Measurements from ENCODE around the gene EFNA3. TPM values are rescaled to one million over a fixed set of nuclear protein-coding genes. Genes with fewer than 3 reads are reported as not detected.
A peak's percentile ranks its signal among the peaks of the same experiment; 100 is the strongest.

EFNA3 gene
- total RNA-seq, 1 experiment from 2014 or later: 5.1 TPM

DNA sequence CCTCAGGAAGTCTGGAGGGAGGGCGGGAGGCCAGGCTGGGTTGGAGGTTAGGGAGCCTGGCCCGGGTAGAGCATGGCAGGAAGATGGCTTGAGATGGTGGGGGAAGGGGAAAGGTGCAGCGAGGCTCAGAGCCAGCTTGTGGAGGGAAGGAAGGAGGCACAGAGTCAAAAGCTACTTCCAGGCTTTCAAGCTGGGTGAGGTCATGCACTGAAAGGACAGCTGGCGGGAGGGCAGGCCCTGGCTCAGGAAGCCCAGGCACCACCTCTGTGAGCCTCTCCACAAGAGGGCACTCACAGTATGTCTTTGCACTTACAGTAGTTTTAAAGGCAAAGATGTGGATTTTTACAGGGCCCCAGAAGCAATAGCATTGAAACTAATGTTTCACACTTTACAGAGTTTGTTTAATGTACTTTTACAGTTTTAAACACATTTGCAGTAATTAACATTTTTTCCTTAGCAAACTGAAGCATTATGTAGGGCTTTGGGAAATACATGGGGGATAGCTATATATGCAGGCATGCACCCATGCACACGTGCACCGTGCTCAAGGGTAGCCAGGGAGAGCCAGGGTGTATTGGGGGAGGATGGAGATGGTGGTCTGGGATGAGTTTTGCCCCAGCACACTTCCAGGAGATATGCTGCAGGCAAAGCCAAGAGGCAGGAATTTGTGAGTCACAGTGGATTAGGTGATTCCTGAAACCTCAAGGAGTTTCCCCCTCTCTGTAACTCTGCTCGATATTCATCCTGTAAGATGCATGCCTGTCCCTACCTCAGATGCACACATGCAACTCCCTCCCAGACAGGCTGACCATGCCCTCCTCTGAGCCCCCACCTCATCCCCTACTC, 33.6 kb upstream of the EFNA3 start:
- in situ Hi-C loops (cut with HindIII; ENCODE audit: low sequenced_read_pairs): no loop called here
- DNase-seq (ENCODE audit: low spot score): peak; percentile 71

DNA sequence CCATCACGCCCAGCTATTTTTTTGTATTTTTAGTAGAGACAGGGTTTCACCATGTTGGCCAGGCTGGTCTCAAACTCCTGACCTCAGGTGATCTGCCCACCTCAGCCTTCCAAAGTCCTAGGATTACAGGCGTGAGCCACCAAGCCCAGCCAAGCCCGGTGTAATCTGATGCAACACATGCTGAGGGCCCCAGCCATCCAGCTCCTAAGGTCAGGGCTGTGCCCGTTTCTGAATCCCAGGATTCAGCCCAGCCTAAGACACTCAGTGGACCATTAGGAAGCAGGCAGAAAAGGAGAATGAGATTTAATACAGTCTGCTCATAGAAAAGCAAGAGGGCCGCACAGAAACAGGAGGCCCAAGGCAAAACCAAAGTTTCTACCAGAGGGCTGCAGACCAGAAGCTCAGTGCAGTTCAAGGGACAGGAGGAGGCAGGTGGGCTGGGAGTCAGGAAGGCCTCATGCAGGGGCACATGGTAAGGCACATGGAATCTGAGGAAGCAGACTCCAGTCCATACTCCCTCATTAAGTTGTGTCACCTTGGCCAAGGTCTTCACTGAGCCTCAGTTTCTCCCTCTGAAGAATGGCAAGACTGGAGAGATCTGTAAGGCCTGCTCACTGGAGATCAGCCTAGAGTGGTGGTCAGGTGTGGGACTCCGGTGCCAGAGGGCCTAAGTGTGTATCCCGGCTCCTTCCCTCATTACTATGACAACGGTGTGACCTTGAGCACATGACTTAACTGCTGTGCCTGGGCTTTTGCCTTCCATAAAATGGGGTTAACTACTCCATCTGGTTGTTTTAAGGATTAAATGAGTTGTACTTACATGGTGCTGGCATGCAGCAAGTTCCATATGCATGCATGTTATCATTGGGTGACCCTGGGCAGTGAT, 29.9 kb upstream of the EFNA3 start:
- in situ Hi-C loops (cut with HindIII; ENCODE audit: low sequenced_read_pairs): no loop called here
- DNase-seq (ENCODE audit: low spot score): no peak

DNA sequence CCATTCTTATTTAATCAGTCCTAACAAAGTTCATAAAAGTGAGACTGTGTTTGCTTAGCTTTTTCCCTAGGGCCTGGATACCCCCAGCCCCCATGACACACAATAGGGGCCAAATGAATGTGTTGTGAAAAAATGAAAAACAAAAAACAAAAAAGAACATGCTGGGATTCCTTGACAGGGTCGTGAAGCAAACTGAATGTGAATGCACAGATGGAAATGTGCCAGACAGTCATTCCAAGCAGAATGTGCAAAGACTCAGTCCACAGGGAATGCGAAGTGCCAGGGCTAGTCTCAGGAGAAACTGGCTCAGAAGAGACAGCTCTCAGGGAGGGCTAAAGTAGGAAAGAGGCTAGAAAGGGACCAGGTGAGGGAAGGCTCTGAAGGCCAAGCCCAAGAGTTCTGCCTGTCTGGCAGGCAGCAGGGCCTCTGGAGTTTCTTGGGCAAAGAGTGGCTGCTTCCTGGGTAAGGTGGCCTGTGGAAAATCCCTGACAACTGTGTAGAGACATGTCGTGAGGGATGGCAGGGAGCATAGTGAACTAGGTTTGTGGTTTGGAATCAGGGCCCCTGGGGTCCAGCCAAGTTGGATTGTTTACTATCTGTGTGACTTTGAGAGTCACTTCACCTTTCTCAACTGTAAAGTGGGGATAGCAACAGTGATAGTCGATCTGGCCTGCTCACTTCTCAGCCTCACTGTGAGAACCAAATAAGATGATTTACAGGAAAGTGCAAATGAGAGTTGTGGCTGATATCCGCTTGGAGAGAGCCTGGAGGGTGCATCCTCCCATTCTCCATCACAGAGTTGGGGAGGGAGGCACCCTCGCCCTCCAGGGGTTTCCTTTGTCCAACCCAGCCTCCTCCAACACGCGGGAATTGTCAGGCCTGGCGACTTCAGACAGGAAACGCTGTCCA, 28.7 kb upstream of the EFNA3 start:
- DNase-seq (ENCODE audit: low spot score): no peak
- in situ Hi-C loops (cut with HindIII; ENCODE audit: low sequenced_read_pairs): no loop called here

GRCh38 chr1:155050560-155051341, 27.9 kb upstream of the EFNA3 start, which contains the start of gene ADAM15:
Gene ADAM15 (plus strand): TSS chr1:155051316. CDS start chr1:155051387, 71 bp downstream.
- peak; percentile 71 for DNase-seq (ENCODE audit: low spot score)
- in situ Hi-C loops (cut with HindIII; ENCODE audit: low sequenced_read_pairs): no loop called here

DNA sequence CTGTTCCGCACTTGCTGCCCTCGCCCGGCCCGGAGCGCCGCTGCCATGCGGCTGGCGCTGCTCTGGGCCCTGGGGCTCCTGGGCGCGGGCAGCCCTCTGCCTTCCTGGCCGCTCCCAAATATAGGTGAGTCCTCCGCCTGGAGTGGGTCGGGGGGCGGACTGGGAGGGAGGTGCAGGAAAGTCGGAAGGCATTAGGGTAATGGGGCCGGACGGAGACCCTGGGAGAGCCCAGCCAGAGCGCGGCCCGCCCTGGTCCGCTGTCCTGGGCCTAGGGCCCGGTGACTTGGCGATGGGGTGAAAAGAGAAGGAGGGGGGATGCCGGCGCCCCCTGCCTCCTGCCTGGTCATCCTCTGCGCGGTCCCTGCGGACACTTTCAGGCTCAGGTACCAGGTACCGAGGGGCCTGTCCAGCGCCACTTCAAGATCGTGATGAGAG, 27.3 kb upstream of the EFNA3 start:
- no peak for DNase-seq (ENCODE audit: low spot score)
- in situ Hi-C loops (cut with HindIII; ENCODE audit: low sequenced_read_pairs): no loop called here

DNA sequence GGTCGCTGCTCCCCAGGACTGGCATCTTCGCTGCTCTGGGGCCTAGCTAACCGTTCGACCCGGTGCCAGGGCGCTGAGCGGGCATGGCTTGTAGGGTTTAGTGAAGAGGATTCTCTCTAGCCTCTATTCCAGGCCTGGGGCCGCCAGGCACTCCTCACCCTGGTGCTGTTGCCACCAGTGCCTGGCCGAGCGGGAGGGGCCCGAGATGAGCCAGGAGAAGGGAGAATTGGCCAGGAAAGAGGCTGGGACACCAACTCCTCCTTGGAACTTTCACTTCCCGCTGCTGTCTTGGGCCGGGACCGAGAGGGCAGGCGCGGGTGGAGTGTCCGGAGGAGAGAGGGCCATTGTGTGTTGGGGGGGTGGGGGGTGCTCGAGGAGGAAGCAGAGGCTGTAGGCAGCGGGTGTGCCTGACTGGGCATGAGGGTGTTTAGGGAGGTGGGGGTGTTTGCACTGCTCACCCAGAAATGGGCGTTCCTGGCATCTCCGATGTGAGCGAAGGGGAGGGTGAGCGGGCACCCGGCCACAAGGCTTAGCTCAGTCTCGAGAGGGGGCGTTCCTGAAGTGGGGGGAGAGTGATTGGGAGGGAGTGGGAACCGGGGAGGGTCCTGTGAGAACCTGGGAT, 26.7 kb upstream of the EFNA3 start:
- DNase-seq (ENCODE audit: low spot score): peak; percentile 56
- in situ Hi-C loops (cut with HindIII; ENCODE audit: low sequenced_read_pairs): no loop called here

GRCh38 chr1:155052439-155053395, 25.9 kb upstream of the EFNA3 start:
- no peak for DNase-seq (ENCODE audit: low spot score)

GRCh38 chr1:155053531-155054105, 25.0 kb upstream of the EFNA3 start:
- no peak for DNase-seq (ENCODE audit: low spot score)
- in situ Hi-C loops (cut with HindIII; ENCODE audit: low sequenced_read_pairs): no loop called here

More at GRCh38 chr1:155052439-155053395, 25.9 kb upstream of the EFNA3 start:
- in situ Hi-C loops (cut with HindIII; ENCODE audit: low sequenced_read_pairs): no loop called here

GRCh38 chr1:155057104-155057503, 21.5 kb upstream of the EFNA3 start:
- no peak for DNase-seq (ENCODE audit: low spot score)
- in situ Hi-C loops (cut with HindIII; ENCODE audit: low sequenced_read_pairs): no loop called here

DNA sequence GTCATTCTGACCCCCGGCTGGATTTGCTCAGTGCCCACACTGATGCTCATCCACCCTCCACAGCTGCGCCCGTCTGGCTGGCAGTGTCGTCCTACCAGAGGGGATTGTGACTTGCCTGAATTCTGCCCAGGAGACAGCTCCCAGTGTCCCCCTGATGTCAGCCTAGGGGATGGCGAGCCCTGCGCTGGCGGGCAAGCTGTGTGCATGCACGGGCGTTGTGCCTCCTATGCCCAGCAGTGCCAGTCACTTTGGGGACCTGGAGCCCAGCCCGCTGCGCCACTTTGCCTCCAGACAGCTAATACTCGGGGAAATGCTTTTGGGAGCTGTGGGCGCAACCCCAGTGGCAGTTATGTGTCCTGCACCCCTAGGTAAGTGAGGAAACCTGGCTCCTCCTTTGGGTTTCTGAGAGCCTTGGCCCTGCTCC, 20.8 kb upstream of the EFNA3 start:
- in situ Hi-C loops (cut with HindIII; ENCODE audit: low sequenced_read_pairs): no loop called here
- DNase-seq (ENCODE audit: low spot score): no peak

- DNase-seq (ENCODE audit: low spot score): no peak
- in situ Hi-C loops (cut with HindIII; ENCODE audit: low sequenced_read_pairs): no loop called here
Observed at GRCh38 chr1:155060736-155061135, 17.9 kb upstream of the EFNA3 start.

- peak; percentile 83 for DNase-seq (ENCODE audit: low spot score)
- in situ Hi-C loops (cut with HindIII; ENCODE audit: low sequenced_read_pairs): no loop called here
Observed at GRCh38 chr1:155061381-155062150, 17.1 kb upstream of the EFNA3 start.

DNA sequence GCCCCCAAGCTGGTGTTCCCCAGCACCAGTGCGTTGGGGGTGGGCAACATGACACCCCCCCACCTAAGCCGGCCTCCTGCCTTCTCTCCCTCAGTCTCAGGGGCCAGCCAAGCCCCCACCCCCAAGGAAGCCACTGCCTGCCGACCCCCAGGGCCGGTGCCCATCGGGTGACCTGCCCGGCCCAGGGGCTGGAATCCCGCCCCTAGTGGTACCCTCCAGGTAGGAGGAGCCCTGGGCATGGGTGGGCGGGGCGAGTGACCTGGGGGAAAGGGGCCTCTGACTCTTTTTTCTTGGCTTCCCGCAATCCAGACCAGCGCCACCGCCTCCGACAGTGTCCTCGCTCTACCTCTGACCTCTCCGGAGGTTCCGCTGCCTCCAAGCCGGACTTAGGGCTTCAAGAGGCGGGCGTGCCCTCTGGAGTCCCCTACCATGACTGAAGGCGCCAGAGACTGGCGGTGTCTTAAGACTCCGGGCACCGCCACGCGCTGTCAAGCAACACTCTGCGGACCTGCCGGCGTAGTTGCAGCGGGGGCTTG, 16.4 kb upstream of the EFNA3 start:
- DNase-seq (ENCODE audit: low spot score): no peak
- in situ Hi-C loops (cut with HindIII; ENCODE audit: low sequenced_read_pairs): no loop called here

- DNase-seq (ENCODE audit: low spot score): peak; percentile 59
- in situ Hi-C loops (cut with HindIII; ENCODE audit: low sequenced_read_pairs): no loop called here
Observed at GRCh38 chr1:155062702-155063411, 15.8 kb upstream of the EFNA3 start.

DNA sequence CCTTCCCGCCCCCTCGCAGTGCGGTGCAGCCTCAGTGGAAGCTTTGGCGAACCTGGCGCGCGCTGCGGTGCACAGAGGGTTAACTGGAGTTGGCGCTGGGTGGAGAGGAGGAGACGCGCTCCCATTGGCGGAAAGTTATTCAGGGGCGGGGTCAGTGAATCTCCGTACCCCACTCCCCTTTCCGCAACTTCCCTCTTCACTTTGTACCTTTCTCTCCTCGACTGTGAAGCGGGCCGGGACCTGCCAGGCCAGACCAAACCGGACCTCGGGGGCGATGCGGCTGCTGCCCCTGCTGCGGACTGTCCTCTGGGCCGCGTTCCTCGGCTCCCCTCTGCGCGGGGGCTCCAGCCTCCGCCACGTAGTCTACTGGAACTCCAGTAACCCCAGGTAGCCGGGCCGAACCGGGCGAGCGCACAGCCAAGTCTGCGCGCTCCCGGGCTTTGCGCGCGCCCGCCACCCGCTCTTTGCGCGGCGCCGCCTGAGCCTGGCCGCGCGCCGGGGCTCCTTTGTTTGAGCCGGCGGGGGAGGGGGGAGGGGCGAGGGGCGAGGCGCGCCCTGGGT, 15.0 kb upstream of the EFNA3 start, which contains the start of gene EFNA4:
TSS of gene EFNA4 (plus strand) at position 191 of the 561 bp plus-strand sequence. CDS start at position 275, 84 bp downstream.
- peak; percentile 67 for DNase-seq (ENCODE audit: low spot score)
- in situ Hi-C loops (cut with HindIII; ENCODE audit: low sequenced_read_pairs): no loop called here

All from G401 (cell line).